Stimulated activated naive CD8-positive, alpha-beta T cell treated with anti-CD3 and anti-CD28 coated beads, Interleukin-15, Interleukin-2, amounts not matched to agents 100 U/mL and 50 U/mL, for 24 hours (primary cell): ENCODE results near the gene MAPK8IP1.

Experiments
- ATAC-seq: fragments of 150-1000 bp; cut with Tn5 transposase; one replicate; pipeline ENCODE4 v1.10.0; 2021
- DNase-seq: peaks from one replicate; pipeline ENCODE4 v3.0.0; 2021

MAPK8IP1 gene

GRCh38 chr11:45860348-45860747, 25.1 kb upstream of the MAPK8IP1 start:
- ATAC-seq (no peak), DNase-seq (no peak)

GRCh38 chr11:45860764-45861510, 24.5 kb upstream of the MAPK8IP1 start:
- DNase-seq (no peak), ATAC-seq (no peak)

DNA sequence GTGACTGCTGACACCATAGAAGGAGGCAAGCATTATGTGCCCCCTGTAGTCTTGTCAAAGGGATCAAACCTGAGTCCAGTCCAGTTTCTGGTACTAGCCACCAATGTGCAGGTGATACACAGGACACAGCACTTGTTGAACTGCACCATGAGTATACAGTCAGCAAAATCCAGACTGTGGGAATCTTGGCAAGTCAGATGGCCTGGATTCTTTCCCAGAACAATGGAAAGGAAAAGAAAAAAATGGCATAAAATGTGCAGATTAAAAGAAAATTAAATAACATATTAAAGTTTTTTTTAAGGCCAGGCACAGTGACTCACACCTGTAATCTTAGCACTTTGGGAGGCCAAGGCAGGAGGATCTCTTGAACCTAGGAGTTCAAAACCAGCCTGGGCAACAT, 21.4 kb upstream of the MAPK8IP1 start:
- DNase-seq (no peak), ATAC-seq (no peak)

- ATAC-seq (no peak), DNase-seq (no peak)
These were observed 15.9 kb upstream of the MAPK8IP1 start for GRCh38 chr11:45869551-45869950.

GRCh38 chr11:45870706-45871105, 14.7 kb upstream of the MAPK8IP1 start:
- ATAC-seq (no peak), DNase-seq (no peak)

GRCh38 chr11:45871638-45872037, 13.8 kb upstream of the MAPK8IP1 start:
- no peak for ATAC-seq

GRCh38 chr11:45872651-45873356, 12.6 kb upstream of the MAPK8IP1 start:
- ATAC-seq (peak; percentile 65), DNase-seq (peak; percentile 37)

More at GRCh38 chr11:45871638-45872037, 13.8 kb upstream of the MAPK8IP1 start:
- no peak for DNase-seq

DNA sequence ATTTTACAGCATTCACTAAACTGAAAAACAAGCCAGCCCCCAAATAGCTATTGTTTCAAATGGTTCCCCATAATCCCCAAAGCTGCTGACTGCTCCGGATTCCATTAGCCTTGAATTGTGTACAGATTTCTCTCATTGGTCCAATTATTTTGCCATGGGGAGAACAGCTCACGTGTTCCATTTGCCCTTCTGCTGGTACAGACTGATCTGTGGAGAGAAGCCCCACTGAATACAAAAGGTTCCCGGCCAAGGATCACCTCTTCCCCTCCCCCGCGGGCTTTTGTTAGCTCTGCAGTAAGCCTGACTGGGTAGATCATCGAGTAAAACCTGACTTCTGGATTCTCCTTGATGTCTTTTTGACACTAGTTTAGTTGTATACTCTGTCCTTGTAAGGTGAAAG, 9.1 kb upstream of the MAPK8IP1 start:
- no peak for DNase-seq
- no peak for ATAC-seq

GRCh38 chr11:45877221-45877620, 8.2 kb upstream of the MAPK8IP1 start:
- DNase-seq (no peak), ATAC-seq (no peak)

- ATAC-seq (no peak), DNase-seq (no peak)
These were observed 7.6 kb upstream of the MAPK8IP1 start for GRCh38 chr11:45877845-45878244.

GRCh38 chr11:45879803-45880686, 5.4 kb upstream of the MAPK8IP1 start:
- ATAC-seq: no peak
- DNase-seq: no peak

GRCh38 chr11:45880772-45881570, 4.5 kb upstream of the MAPK8IP1 start:
- no peak for ATAC-seq
- no peak for DNase-seq

GRCh38 chr11:45881708-45882368, 3.6 kb upstream of the MAPK8IP1 start:
- no peak for ATAC-seq
- no peak for DNase-seq

- ATAC-seq (no peak), DNase-seq (no peak)
These were observed 760 bp upstream of the MAPK8IP1 start for GRCh38 chr11:45884596-45885185.

DNA sequence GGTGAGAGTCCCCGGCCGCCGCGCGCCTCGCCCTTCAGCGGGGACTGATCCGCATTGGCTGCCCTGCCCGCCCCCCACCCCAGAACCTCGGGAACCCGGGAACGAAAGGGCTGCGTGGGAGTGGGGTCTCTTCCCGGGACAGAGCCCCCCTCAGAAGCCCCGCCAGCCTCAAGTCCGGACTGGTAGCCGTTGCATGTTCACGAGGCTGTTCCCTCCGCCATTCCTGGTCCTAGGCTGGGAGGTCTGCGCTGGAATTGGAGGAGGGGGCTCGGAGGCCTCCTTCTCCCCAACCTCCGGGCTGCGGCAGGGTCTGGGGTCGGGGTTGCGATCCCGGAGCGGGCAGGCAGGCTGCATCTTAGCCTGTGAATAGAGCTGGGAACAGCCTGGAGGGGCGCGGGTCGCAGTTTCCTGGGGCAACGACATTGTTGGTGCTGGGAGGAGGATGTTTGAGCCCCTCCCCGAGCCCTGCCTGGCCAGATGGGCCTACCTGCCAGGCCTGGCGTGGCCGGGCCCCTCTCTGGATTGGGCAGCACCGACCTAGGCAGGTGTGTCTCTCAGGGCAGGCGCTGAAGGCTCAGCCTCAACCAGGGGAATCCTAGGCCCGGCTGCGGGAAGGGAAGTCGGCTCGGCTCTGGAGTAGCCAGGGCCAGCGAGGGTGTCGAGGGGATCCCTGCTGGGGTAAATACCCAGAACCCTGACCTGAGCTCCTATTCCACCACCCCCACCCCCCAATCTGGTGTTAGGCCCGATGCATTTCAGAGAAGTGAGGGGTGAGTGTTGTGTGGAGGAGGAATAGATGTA, 670 bp downstream of the MAPK8IP1 start:
- DNase-seq (no peak), ATAC-seq (no peak)

GRCh38 chr11:45886816-45887520, 1.5 kb downstream of the MAPK8IP1 start:
- DNase-seq (no peak), ATAC-seq (no peak)

DNA sequence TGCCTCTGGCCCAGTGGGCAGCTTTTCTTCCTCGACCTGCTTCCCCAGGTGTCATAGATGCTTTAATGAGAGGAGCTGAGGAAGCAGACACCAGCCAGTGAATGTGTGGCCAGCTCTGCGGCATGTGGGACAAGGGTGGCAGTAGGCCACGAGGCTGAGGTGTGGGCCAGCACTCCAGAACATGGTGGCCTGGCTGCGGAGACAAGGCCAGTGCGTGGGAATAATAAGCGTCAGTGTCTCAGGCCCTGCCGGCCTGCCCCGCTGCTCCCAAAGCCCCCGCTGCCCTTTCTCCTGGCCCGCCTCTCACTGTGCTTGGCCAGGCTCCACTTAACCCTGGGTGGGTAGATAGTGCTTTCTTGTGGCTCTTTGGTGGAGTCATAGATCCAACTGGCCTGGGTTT, 2.1 kb downstream of the MAPK8IP1 start:
- no peak for ATAC-seq
- no peak for DNase-seq

DNA sequence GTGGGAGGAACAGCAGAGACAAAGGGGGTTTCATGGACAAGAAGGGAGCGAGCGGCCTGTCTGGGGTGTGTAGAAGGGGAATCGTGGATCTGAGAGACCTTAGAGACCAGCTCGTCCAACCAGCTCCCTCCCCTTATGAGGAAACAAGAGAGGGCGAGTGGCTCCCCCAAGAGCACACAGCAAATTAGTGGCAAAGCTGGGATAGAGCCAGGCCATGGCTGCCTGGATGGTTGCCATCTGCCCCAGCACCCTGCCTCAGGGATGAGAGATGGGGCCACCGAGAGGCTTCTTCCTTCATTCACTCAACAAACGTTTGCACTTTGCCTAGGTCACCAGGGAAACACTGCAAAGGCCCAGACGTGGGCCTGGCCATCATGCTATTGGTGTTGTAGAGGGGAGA, 4.1 kb downstream of the MAPK8IP1 start:
- DNase-seq (no peak), ATAC-seq (no peak)

DNA sequence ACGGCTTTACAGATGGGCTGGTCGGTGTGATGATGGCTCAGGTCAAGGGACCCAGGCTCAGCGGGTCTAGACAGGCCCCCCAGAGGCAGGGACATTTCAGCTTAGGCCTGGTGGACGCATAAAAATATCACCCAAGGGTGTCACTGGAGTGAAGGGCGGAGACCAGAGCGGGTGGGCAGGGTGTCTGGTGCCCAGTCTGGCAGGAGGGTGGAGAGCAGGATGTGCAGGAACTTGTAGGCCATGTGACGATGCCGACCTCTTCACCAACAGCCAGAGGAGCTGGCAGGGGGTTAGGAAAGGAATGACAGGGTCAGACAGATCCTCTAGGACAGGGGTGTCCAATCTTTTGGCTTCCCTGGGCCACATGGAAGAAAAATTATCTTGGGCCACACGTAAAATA, 4.5 kb downstream of the MAPK8IP1 start:
- no peak for ATAC-seq
- DNase-seq: no peak
